ENCODE measurements around the gene CROCC2. TPM values are rescaled to one million over a fixed set of nuclear protein-coding genes. Genes with fewer than 3 reads are reported as not detected.

Gene CROCC2
- polyA plus RNA-seq, 1 of the 3 experiments (the other 2 are of a cell fraction), result not detected

GRCh38 chr2:241014224-241014623 lies 108.1 kb downstream of the CROCC2 start:
- 81% methylated on average over 6 of the region's 6 CpGs for WGBS (ENCODE audit: low lambda C conversion rate)

GRCh38 chr2:241014764-241015163 lies 108.6 kb downstream of the CROCC2 start:
- no peaks in the 10 kb centered on the region for H3K9me3 ChIP-seq
- no peaks in the 10 kb centered on the region for H4K20me1 ChIP-seq (ENCODE audit: insufficient read depth)
- H3K79me2 ChIP-seq (ENCODE audit: insufficient read depth), result no peaks in the 10 kb centered on the region
- H3K9me2 ChIP-seq, result no peaks in the 10 kb centered on the region
- TF ChIP-seq FOXJ3 (CRISPR knock-in tag; IDR thresholded peaks at IDR 0.05), result no peak
- TF ChIP-seq EZH2phosphoT487 (IDR thresholded peaks at IDR 0.05; ENCODE audit: borderline replicate concordance, low read depth), result no peak
- no peak for TF ChIP-seq FOXM1 (IDR thresholded peaks at IDR 0.05; ENCODE audit: low read depth)
- no peak for TF ChIP-seq ZBTB33 (IDR thresholded peaks at IDR 0.05; ENCODE audit: borderline replicate concordance, low read depth)
- no peak for TF ChIP-seq GATA2 (CRISPR knock-in tag; IDR thresholded peaks at IDR 0.05)
- H3K9ac ChIP-seq, result no peak overlapping the region
- H3K4me2 ChIP-seq, result no peak overlapping the region
- H3K4me1 ChIP-seq (ENCODE audit: control insufficient read depth in 1 of 2, insufficient read depth in 2 of 2, low read depth in 1 of 2, low read length in 1 of 2), result peaks cover 0 to 8% of the 10 kb centered on the region in 2 experiments; a peak in 2 of 4 replicates
- no peak overlapping the region for H3K27ac ChIP-seq (ENCODE audit: low read depth in 2 of 2, low read length in 1 of 2)
- no peak overlapping the region for H3K4me3 ChIP-seq (ENCODE audit: low read depth in 2 of 2, low read length in 1 of 2)
- no peaks in the 10 kb centered on the region for H3F3A ChIP-seq (replicated peaks; ENCODE audit: insufficient read depth)
- 63% methylated on average over 10 of the region's 10 CpGs for WGBS (ENCODE audit: low lambda C conversion rate)
- POLR2A ChIA-PET, result no interaction called here
- CTCF ChIA-PET, result no interaction called here
- DNase-seq, result no peak
- no peak overlapping the region for H2AFZ ChIP-seq (ENCODE audit: low read depth)
- no peaks in the 10 kb centered on the region for H3K36me3 ChIP-seq (replicated peaks in 1 of 2; ENCODE audit: control insufficient read depth in 1 of 2, insufficient read depth in 2 of 2, low read length in 1 of 2)
- no peaks in the 10 kb centered on the region for H3K27me3 ChIP-seq (ENCODE audit: insufficient read depth)

More at GRCh38 chr2:241014224-241014623, 108.1 kb downstream of the CROCC2 start:
- H3K4me3 ChIP-seq (ENCODE audit: low read depth in 2 of 2, low read length in 1 of 2), result no peak overlapping the region
- no peak overlapping the region for H3K4me2 ChIP-seq
- H3K4me1 ChIP-seq (ENCODE audit: control insufficient read depth in 1 of 2, insufficient read depth in 2 of 2, low read depth in 1 of 2, low read length in 1 of 2), result peaks cover 0 to 12% of the 10 kb centered on the region in 2 experiments; a peak in 2 of 4 replicates
- no peak overlapping the region for H2AFZ ChIP-seq (ENCODE audit: low read depth)
- no peaks in the 10 kb centered on the region for H3K79me2 ChIP-seq (ENCODE audit: insufficient read depth)
- no peaks in the 10 kb centered on the region for H3K9me3 ChIP-seq
- TF ChIP-seq TCF12 (IDR thresholded peaks at IDR 0.05), result no peak
- no peak for TF ChIP-seq ELF1 (IDR thresholded peaks at IDR 0.05)
- TF ChIP-seq GABPA (IDR thresholded peaks at IDR 0.05; ENCODE audit: low read depth), result no peak
- no peak overlapping the region for H3K9ac ChIP-seq
- H3K9me2 ChIP-seq, result no peaks in the 10 kb centered on the region
- DNase-seq, result no peak
- H3K27me3 ChIP-seq (ENCODE audit: insufficient read depth), result no peaks in the 10 kb centered on the region
- no peaks in the 10 kb centered on the region for H4K20me1 ChIP-seq (ENCODE audit: insufficient read depth)
- no peaks in the 10 kb centered on the region for H3K36me3 ChIP-seq (replicated peaks in 1 of 2; ENCODE audit: control insufficient read depth in 1 of 2, insufficient read depth in 2 of 2, low read length in 1 of 2)
- CTCF ChIA-PET, result no interaction called here
- H3F3A ChIP-seq (replicated peaks; ENCODE audit: insufficient read depth), result no peaks in the 10 kb centered on the region
- POLR2A ChIA-PET, result no interaction called here
- H3K27ac ChIP-seq (ENCODE audit: low read depth in 2 of 2, low read length in 1 of 2), result no peak overlapping the region

GRCh38 chr2:241015439-241015838 lies 109.3 kb downstream of the CROCC2 start:
- no peaks in the 10 kb centered on the region for H3K36me3 ChIP-seq (replicated peaks in 1 of 2; ENCODE audit: control insufficient read depth in 1 of 2, insufficient read depth in 2 of 2, low read length in 1 of 2)
- H3K27ac ChIP-seq (ENCODE audit: low read depth in 2 of 2, low read length in 1 of 2), result no peak overlapping the region
- ChIA-PET POLR2A (no interaction called here), CTCF (no interaction called here)
- H3K27me3 ChIP-seq (ENCODE audit: insufficient read depth), result no peaks in the 10 kb centered on the region
- no peak overlapping the region for H3K4me3 ChIP-seq (ENCODE audit: low read depth in 2 of 2, low read length in 1 of 2)
- no peak overlapping the region for H3K4me2 ChIP-seq
- no peaks in the 10 kb centered on the region for H3K9me3 ChIP-seq
- TF ChIP-seq RCOR1 (IDR thresholded peaks at IDR 0.05; ENCODE audit: low read length), result no peak
- no peak for TF ChIP-seq ZBTB33 (IDR thresholded peaks at IDR 0.05; ENCODE audit: borderline replicate concordance, low read depth)
- no peak for TF ChIP-seq YY1 (IDR thresholded peaks at IDR 0.05; ENCODE audit: low read depth)
- TF ChIP-seq EP300 (IDR thresholded peaks at IDR 0.05; ENCODE audit: borderline replicate concordance in 1 of 2, low read depth in 1 of 2, low read length in 1 of 2), result no peak
- WGBS (ENCODE audit: low lambda C conversion rate), result 74% methylated on average over 9 of the region's 13 CpGs
- peaks cover 0 to 2% of the 10 kb centered on the region in 2 experiments; a peak in 1 of 4 replicates for H3K4me1 ChIP-seq (ENCODE audit: control insufficient read depth in 1 of 2, insufficient read depth in 2 of 2, low read depth in 1 of 2, low read length in 1 of 2)
- H3K79me2 ChIP-seq (ENCODE audit: insufficient read depth), result no peaks in the 10 kb centered on the region
- no peak overlapping the region for H2AFZ ChIP-seq (ENCODE audit: low read depth)
- no peaks in the 10 kb centered on the region for H4K20me1 ChIP-seq (ENCODE audit: insufficient read depth)
- no peaks in the 10 kb centered on the region for H3F3A ChIP-seq (replicated peaks; ENCODE audit: insufficient read depth)
- H3K9me2 ChIP-seq, result no peaks in the 10 kb centered on the region
- no peak for DNase-seq
- no peak overlapping the region for H3K9ac ChIP-seq
